H9 (cell line): ENCODE data around the gene RIOX2. TPM values are rescaled to one million over a fixed set of nuclear protein-coding genes. Genes with fewer than 3 reads are reported as not detected.

ENCODE experiments used
- DNase-seq: peaks from one replicate; pipeline ENCODE4 v3.0.0-alpha.2; 2017
- H2AFZ ChIP-seq: one replicate; pipeline ENCODE4 v1.6.1; 2013; ENCODE audit warnings: mild to moderate bottlenecking, low read length, control low read depth, moderate library complexity
- H2AK5ac ChIP-seq: 2 replicates; pipeline ENCODE4 v1.6.1; 2013; ENCODE audit warnings: low read length, control low read depth, mixed read lengths; ENCODE audit not compliant: insufficient read length
- H2BK120ac ChIP-seq: one replicate; pipeline ENCODE4 v1.6.1; 2013; ENCODE audit warnings: low read depth, mild to moderate bottlenecking, low read length, control low read depth, inconsistent platforms; ENCODE audit not compliant: poor library complexity, severe bottlenecking
- H2BK12ac ChIP-seq: 2 replicates; pipeline ENCODE4 v1.6.1; 2013; ENCODE audit warnings: low read length, control low read depth, mixed read lengths, low read depth; ENCODE audit not compliant: insufficient read length
- H2BK15ac ChIP-seq: 2 replicates; pipeline ENCODE4 v1.6.1; 2013; ENCODE audit warnings: low read depth, low read length, control low read depth
- H2BK20ac ChIP-seq: one replicate; pipeline ENCODE4 v1.6.1; 2013; ENCODE audit warnings: low read depth, mild to moderate bottlenecking, low read length, control low read depth, inconsistent platforms; ENCODE audit not compliant: poor library complexity, severe bottlenecking
- H2BK5ac ChIP-seq: 2 replicates; pipeline ENCODE4 v1.6.1; 2013; ENCODE audit warnings: low read length, control low read depth, mixed read lengths; ENCODE audit not compliant: insufficient read length
- H3K14ac ChIP-seq: 2 replicates; pipeline ENCODE4 v1.6.1; 2013; ENCODE audit warnings: low read length, control low read depth; ENCODE audit not compliant: insufficient read depth
- H3K18ac ChIP-seq: 2 replicates; pipeline ENCODE4 v1.6.1; 2013; ENCODE audit warnings: low read depth, mild to moderate bottlenecking, mixed read lengths, low read length, control low read depth; ENCODE audit not compliant: insufficient read length
- H3K23ac ChIP-seq: 2 replicates; pipeline ENCODE4 v1.6.1; 2013; ENCODE audit warnings: low read length, control low read depth, mixed read lengths, low read depth; ENCODE audit not compliant: insufficient read length
- H3K23me2 ChIP-seq: 2 replicates; pipeline ENCODE4 v1.6.1; 2013; ENCODE audit warnings: low read depth, mild to moderate bottlenecking, mixed read lengths, low read length, control low read depth; ENCODE audit not compliant: insufficient read length, poor library complexity, severe bottlenecking
- H3K27ac ChIP-seq: 2 replicates; pipeline ENCODE4 v1.5.1; 2013; ENCODE audit warnings: low read length, control low read depth, mixed read lengths, low read depth; ENCODE audit not compliant: insufficient read length
- H3K27me3 ChIP-seq: 2 replicates; pipeline ENCODE4 v1.6.1; 2013; ENCODE audit warnings: low read length, control low read depth, inconsistent platforms; ENCODE audit not compliant: insufficient read depth
- H3K4ac ChIP-seq: 2 replicates; pipeline ENCODE4 v1.6.1; 2013; ENCODE audit warnings: low read depth, mild to moderate bottlenecking, control low read depth, inconsistent platforms, low read length, moderate library complexity
- H3K4me1 ChIP-seq: 2 replicates; pipeline ENCODE4 v1.6.1; 2013; ENCODE audit warnings: low read length, control low read depth, inconsistent platforms; ENCODE audit not compliant: insufficient read depth
- H3K4me2 ChIP-seq: 2 replicates; pipeline ENCODE4 v1.6.1; 2013; ENCODE audit warnings: low read length, control low read depth, mixed read lengths; ENCODE audit not compliant: insufficient read length, insufficient read depth
- H3K56ac ChIP-seq: 2 replicates; pipeline ENCODE4 v1.6.1; 2013; ENCODE audit warnings: low read depth, mild to moderate bottlenecking, mixed read lengths, low read length, control low read depth; ENCODE audit not compliant: insufficient read length
- H3K79me1 ChIP-seq: 2 replicates; pipeline ENCODE4 v1.6.1; 2013; ENCODE audit warnings: low read depth, mild to moderate bottlenecking, moderate library complexity, low read length, control low read depth, inconsistent platforms; ENCODE audit not compliant: insufficient read depth, poor library complexity, severe bottlenecking
- H3K79me2 ChIP-seq: 2 replicates; pipeline ENCODE4 v1.6.1; 2013; ENCODE audit warnings: low read length, control low read depth, inconsistent platforms; ENCODE audit not compliant: insufficient read depth
- H3K9ac ChIP-seq: 2 replicates; pipeline ENCODE4 v1.6.1; 2013; ENCODE audit warnings: low read length, control low read depth, mixed read lengths; ENCODE audit not compliant: insufficient read length; ENCODE audit errors: extremely low read depth
- H3K9me3 ChIP-seq: one replicate; pipeline ENCODE4 v1.6.1; 2013; ENCODE audit warnings: low read depth, low read length, inconsistent platforms; ENCODE audit not compliant: control insufficient read depth
- H3T11ph ChIP-seq: one replicate; pipeline ENCODE4 v1.6.1; 2013; ENCODE audit warnings: mild to moderate bottlenecking, low read length, control low read depth, inconsistent platforms
- H4K20me1 ChIP-seq: one replicate; pipeline ENCODE4 v1.6.1; 2013; ENCODE audit not compliant: control insufficient read depth, insufficient read length, insufficient read depth
- H4K5ac ChIP-seq: 2 replicates; pipeline ENCODE4 v1.6.1; 2013; ENCODE audit warnings: low read depth, mild to moderate bottlenecking, mixed read lengths, low read length, control low read depth; ENCODE audit not compliant: insufficient read length
- H4K8ac ChIP-seq: replicated peaks from 2 replicates; pipeline ENCODE4 v1.6.1; 2013; ENCODE audit warnings: low read length, control low read depth, mixed read lengths, low read depth; ENCODE audit not compliant: insufficient read length
- H4K91ac ChIP-seq: 2 replicates; pipeline ENCODE4 v1.6.1; 2013; ENCODE audit warnings: low read depth, mild to moderate bottlenecking, moderate library complexity, mixed read lengths, low read length, control low read depth; ENCODE audit not compliant: insufficient read length
- H3K27ac Mint-ChIP-seq, 3 experiments: 2 replicates in 2 of 3; 3 replicates in 1 of 3; pipeline ENCODE4 v1.8.0; 2020 to 2021; ENCODE audit warnings: mixed read lengths in 3 of 3, mild to moderate bottlenecking in 1 of 3, moderate library complexity in 1 of 3
- H3K27me3 Mint-ChIP-seq: 2 replicates; pipeline ENCODE4 v1.8.0; 2021; ENCODE audit warnings: low read depth, mild to moderate bottlenecking, moderate library complexity, mixed read lengths
- H3K36me3 Mint-ChIP-seq, 3 experiments: 2 replicates in 2 of 3; 3 replicates in 1 of 3; pipeline ENCODE4 v1.8.0; 2020 to 2021; ENCODE audit warnings: low read depth in 3 of 3, mixed read lengths in 3 of 3; ENCODE audit not compliant: insufficient read depth in 1 of 3
- H3K4me1 Mint-ChIP-seq, 2 experiments: 2 replicates each; pipeline ENCODE4 v1.8.0; 2020; ENCODE audit warnings: mixed read lengths in 2 of 2
- H3K4me3 Mint-ChIP-seq, 2 experiments: 2 replicates in 1 of 2; 3 replicates in 1 of 2; pipeline ENCODE4 v1.8.0; 2020 to 2021; ENCODE audit warnings: mild to moderate bottlenecking in 2 of 2, mixed read lengths in 2 of 2, moderate library complexity in 1 of 2
- H3K9me3 Mint-ChIP-seq, 2 experiments: 2 replicates in 1 of 2; 3 replicates in 1 of 2; pipeline ENCODE4 v1.8.0; 2020; ENCODE audit warnings: mild to moderate bottlenecking in 2 of 2, mixed read lengths in 2 of 2, moderate library complexity in 1 of 2
- WGBS: extraction: QIAGEN DNeasy Blood & Tissue Kit; methylation state at CpG from one replicate; pipeline ENCODE4 v1.1.7; 2013; ENCODE audit warnings: missing lambda C conversion rate, low lambda C conversion rate, mixed read lengths; ENCODE audit not compliant: insufficient read length; ENCODE audit errors: extremely low coverage; 5-methylcytosine and 5-hydroxymethylcytosine counted together
- total RNA-seq: library from RNA; stranded (reverse); gene quantifications from 2 replicates; pipeline ENCODE4 v1.2.1, GENCODE V29; 2021
- TF ChIP-seq, protein P1 (sequence below): fragments of 200-600 bp; sonication (generic); conservative IDR thresholded peaks from 3 replicates; pipeline ENCODE4 v1.8.0; 2021; ENCODE audit warnings: antibody characterized with exemption, mild to moderate bottlenecking

RIOX2 gene
- total RNA-seq, 1 experiment from 2014 or later = 15.5 TPM

DNA sequence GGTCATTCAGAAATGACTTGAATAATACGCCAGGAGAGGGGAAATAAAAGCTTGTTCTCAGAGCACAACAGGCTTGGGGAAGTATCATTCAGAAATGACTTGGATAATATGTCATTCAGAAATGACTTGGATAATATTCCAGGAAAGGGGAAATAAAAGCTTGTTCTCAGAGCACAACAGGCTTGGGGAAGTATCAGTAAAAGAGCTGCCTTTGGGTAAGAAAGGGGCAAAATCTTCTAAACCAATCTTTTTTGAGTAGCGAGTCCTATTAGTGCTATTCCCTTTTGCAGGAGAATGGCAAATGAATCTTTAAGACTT is 42.0 kb upstream of the RIOX2 start:
- H3K9me3 ChIP-seq = no peaks in the 10 kb centered on the region
- H2BK5ac ChIP-seq = no peak overlapping the region
- H2BK120ac ChIP-seq = no peak overlapping the region
- H3K9me3 Mint-ChIP-seq = no peaks in the 10 kb centered on the region; a peak in 1 of 5 replicates
- H2AK5ac ChIP-seq = no peak overlapping the region
- no peak overlapping the region for H3K23ac ChIP-seq
- no peak overlapping the region for H3T11ph ChIP-seq
- no peaks in the 10 kb centered on the region for H4K20me1 ChIP-seq
- peaks cover 3 to 4% of the 10 kb centered on the region in 2 experiments; a peak in 3 of 4 replicates for H3K4me1 Mint-ChIP-seq
- no peak overlapping the region for H4K91ac ChIP-seq
- H3K56ac ChIP-seq = no peak overlapping the region
- H3K4me3 Mint-ChIP-seq = no peak overlapping the region
- no peaks in the 10 kb centered on the region for H3K27me3 Mint-ChIP-seq
- no peak overlapping the region for H3K27ac Mint-ChIP-seq
- no peak overlapping the region for H2BK15ac ChIP-seq
- no peak overlapping the region for H4K5ac ChIP-seq
- no peaks in the 10 kb centered on the region for H3K4me1 ChIP-seq
- no peak overlapping the region for H3K4ac ChIP-seq
- no peaks in the 10 kb centered on the region for H3K36me3 Mint-ChIP-seq
- WGBS = no CpG with 5 or more reads among the region's 2 CpGs
- no peak overlapping the region for H3K4me2 ChIP-seq
- H3K27ac ChIP-seq = no peak overlapping the region
- H3K79me1 ChIP-seq = no peaks in the 10 kb centered on the region
- H4K8ac ChIP-seq = no peak overlapping the region
- H3K14ac ChIP-seq = no peak overlapping the region
- H2BK20ac ChIP-seq = no peak overlapping the region
- H3K27me3 ChIP-seq = no peaks in the 10 kb centered on the region
- H2AFZ ChIP-seq = no peak overlapping the region
- TF ChIP-seq, protein P1, sequence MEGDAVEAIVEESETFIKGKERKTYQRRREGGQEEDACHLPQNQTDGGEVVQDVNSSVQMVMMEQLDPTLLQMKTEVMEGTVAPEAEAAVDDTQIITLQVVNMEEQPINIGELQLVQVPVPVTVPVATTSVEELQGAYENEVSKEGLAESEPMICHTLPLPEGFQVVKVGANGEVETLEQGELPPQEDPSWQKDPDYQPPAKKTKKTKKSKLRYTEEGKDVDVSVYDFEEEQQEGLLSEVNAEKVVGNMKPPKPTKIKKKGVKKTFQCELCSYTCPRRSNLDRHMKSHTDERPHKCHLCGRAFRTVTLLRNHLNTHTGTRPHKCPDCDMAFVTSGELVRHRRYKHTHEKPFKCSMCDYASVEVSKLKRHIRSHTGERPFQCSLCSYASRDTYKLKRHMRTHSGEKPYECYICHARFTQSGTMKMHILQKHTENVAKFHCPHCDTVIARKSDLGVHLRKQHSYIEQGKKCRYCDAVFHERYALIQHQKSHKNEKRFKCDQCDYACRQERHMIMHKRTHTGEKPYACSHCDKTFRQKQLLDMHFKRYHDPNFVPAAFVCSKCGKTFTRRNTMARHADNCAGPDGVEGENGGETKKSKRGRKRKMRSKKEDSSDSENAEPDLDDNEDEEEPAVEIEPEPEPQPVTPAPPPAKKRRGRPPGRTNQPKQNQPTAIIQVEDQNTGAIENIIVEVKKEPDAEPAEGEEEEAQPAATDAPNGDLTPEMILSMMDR = no peak
- DNase-seq = no peak
- no peaks in the 10 kb centered on the region for H3K23me2 ChIP-seq
- no peak overlapping the region for H3K9ac ChIP-seq
- H3K18ac ChIP-seq = no peak overlapping the region
- H3K79me2 ChIP-seq = no peaks in the 10 kb centered on the region
- no peak overlapping the region for H2BK12ac ChIP-seq
